HUDEP-2 (cell line): ENCODE measurements around the gene PCDHB5.
"Not testable (repeated sequence)": the region's sequence is repeated elsewhere in the genome, so short reads cannot be mapped to it uniquely, and the experiment has no call there.

Experiments used
- DNase-seq, 76 experiments: peaks; one replicate each; lab custom pipeline; 2025; ENCODE audit not compliant: unreplicated experiment in 76 of 76; lab: John Stamatoyannopoulos, UW

Gene PCDHB5

GRCh38 chr5:141135030-141135717, at the start of gene PCDHB5:
PCDHB5 (plus strand) TSS chr5:141135206; CDS start chr5:141135435, 229 bp downstream.
- peak in 5 of 76 experiments; percentile 0 to 6 (median 3) for DNase-seq

- no peak for DNase-seq
These were observed 40.3 kb upstream of the PCDHB5 start, which contains the start of gene PCDHB2 for GRCh38 chr5:141094481-141095262. PCDHB2 (plus strand) TSS chr5:141094615; CDS start chr5:141094791, 176 bp downstream.

GRCh38 chr5:141095263-141095641, 39.8 kb upstream of the PCDHB5 start:
- DNase-seq, result no peak

GRCh38 chr5:141096181-141096580, 38.8 kb upstream of the PCDHB5 start:
- not testable (repeated sequence) for DNase-seq

- not testable (repeated sequence) for DNase-seq
These were observed 38.4 kb upstream of the PCDHB5 start for GRCh38 chr5:141096586-141096985.

GRCh38 chr5:141100243-141100805, 34.7 kb upstream of the PCDHB5 start, which contains the start of gene PCDHB3:
PCDHB3 (plus strand) TSS chr5:141100473; CDS start chr5:141100650, 177 bp downstream.
- peak in 6 of 76 experiments; percentile 1 to 14 (median 7) for DNase-seq

- DNase-seq, result no peak
These were observed 33.9 kb upstream of the PCDHB5 start for GRCh38 chr5:141101059-141101458.

- DNase-seq, result not testable (repeated sequence)
These were observed 32.9 kb upstream of the PCDHB5 start for GRCh38 chr5:141102070-141102469.

GRCh38 chr5:141102471-141102870, 32.5 kb upstream of the PCDHB5 start:
- DNase-seq, result not testable (repeated sequence)

- no peak for DNase-seq
These were observed 29.7 kb upstream of the PCDHB5 start for GRCh38 chr5:141105350-141105749.

GRCh38 chr5:141119250-141119649, 15.8 kb upstream of the PCDHB5 start:
- no peak for DNase-seq

GRCh38 chr5:141121563-141121962, 13.4 kb upstream of the PCDHB5 start, which contains the start of gene PCDHB4:
PCDHB4 (plus strand) TSS chr5:141121818; CDS start chr5:141121999, 181 bp downstream.
- DNase-seq, result peak in 1 of 76 experiments; percentile 7

- DNase-seq, result no peak
These were observed 13.0 kb upstream of the PCDHB5 start for GRCh38 chr5:141121985-141122384.

- not testable (repeated sequence) for DNase-seq
These were observed 11.4 kb upstream of the PCDHB5 start for GRCh38 chr5:141123396-141124135.

- no peak for DNase-seq
These were observed 7.7 kb upstream of the PCDHB5 start for GRCh38 chr5:141127305-141127704.

- DNase-seq, result no peak
These were observed 786 bp downstream of the PCDHB5 start for GRCh38 chr5:141135718-141136266.

GRCh38 chr5:141137346-141137745, 2.3 kb downstream of the PCDHB5 start:
- DNase-seq, result not testable (repeated sequence)

- no peak for DNase-seq
These were observed 14.8 kb downstream of the PCDHB5 start, which contains the start of gene PCDHB6 for GRCh38 chr5:141149812-141150211. PCDHB6 (plus strand) TSS chr5:141150057; CDS start chr5:141150258, 201 bp downstream.

GRCh38 chr5:141150224-141150992, 15.4 kb downstream of the PCDHB5 start:
- DNase-seq, result no peak
